ENCODE measurements around the gene KDELR1. TPM values are rescaled to one million over a fixed set of nuclear protein-coding genes. Genes with fewer than 3 reads are reported as not detected.

Gene KDELR1
- total and polyA plus RNA-seq, 9 of the 15 experiments (the other 6 are each of a cell fraction or from before 2014, with no cell fraction given) = 6.1 to 165 (median 58.5) TPM

- TF ChIP-seq ZMIZ1 (IDR thresholded peaks at IDR 0.05; ENCODE audit: low read depth in 2 of 2, low read length in 2 of 2) (no peak), ZNF696 (CRISPR knock-in tag; conservative IDR thresholded peaks at IDR 0.05) (no peak), ZBTB1 (CRISPR knock-in tag; IDR thresholded peaks at IDR 0.05; ENCODE audit: borderline replicate concordance, low read depth) (no peak), ZFP1 (CRISPR knock-in tag; IDR thresholded peaks at IDR 0.05) (no peak), KLF6 (CRISPR knock-in tag; IDR thresholded peaks at IDR 0.05; ENCODE audit: borderline replicate concordance) (no peak), SIN3A (IDR thresholded peaks at IDR 0.05; ENCODE audit: borderline replicate concordance in 2 of 2, control insufficient read depth in 1 of 2, low read depth in 2 of 2, low read length in 2 of 2) (no peak), REST (IDR thresholded peaks at IDR 0.05; ENCODE audit: borderline replicate concordance) (peak; percentile 13; the same call in 1 of the 2 replicates), REST (CRISPR knock-in tag; IDR thresholded peaks at IDR 0.05; ENCODE audit: low read depth) (no peak), ADNP (tag; IDR thresholded peaks at IDR 0.05) (no peak), MCM2 (IDR thresholded peaks at IDR 0.05; ENCODE audit: low read depth) (no peak), RBM39 (optimal IDR thresholded peaks at IDR 0.05; ENCODE audit: low read depth, low read length) (no peak), ARHGAP35 (IDR thresholded peaks at IDR 0.05; ENCODE audit: partially characterized antibody) (no peak), POU5F1 (IDR thresholded peaks at IDR 0.05; ENCODE audit: borderline replicate concordance, low read depth, low read length, partially characterized antibody) (no peak), E2F1 (CRISPR knock-in tag; IDR thresholded peaks at IDR 0.05) (no peak)
Observed at GRCh38 chr19:48418317-48419064, 27.1 kb upstream of the KDELR1 start (continued).

All from K562 (cell line).